ENCODE results near the gene NUDT21.
"Not testable (repeated sequence)": the region's sequence is repeated elsewhere in the genome, so short reads cannot be mapped to it uniquely, and the experiment has no call there.

The NUDT21 gene

DNA sequence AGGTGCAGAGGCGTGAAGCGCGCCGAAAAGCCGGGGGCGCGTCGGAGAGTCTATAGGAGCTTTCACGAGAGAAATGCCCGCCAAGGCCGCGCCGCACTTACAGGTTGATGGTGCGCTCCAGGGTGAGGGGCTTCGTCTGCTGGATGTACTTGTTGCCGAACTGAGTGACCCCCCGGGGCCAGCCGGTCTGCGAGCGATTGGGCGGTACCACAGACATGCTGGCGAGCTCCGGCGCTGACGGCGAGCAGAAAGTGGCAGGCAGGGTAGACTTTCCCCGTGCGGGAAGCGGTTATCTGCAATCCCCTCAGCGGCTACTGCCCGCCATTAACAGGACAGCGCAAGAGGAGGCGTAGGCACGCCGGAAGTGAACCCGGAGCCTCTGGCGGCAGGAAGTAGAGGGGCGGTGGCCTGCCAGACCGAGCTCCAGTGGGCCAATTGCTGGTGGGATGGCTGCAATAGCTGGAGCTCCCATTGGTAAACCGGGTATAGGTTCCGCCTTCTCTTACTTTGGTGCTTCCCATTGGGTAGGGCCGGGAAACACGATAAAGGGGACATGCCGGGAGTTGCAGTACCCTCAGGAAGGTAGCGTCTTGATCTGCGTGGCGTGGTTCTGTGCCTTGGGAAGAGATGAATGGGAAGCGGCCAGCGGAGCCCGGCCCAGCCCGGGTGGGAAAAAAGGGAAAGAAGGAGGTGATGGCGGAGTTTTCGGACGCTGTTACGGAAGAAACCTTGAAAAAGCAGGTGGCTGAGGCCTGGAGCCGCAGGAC lies at the start of gene NUDT21, which contains the start of gene OGFOD1:
TSS of gene NUDT21 (minus strand) at position 347 of the 767 bp plus-strand sequence. CDS start at position 217, 130 bp downstream.
TSS of gene OGFOD1 (plus strand) at position 569 of the 767 bp plus-strand sequence. CDS start at position 628, 59 bp downstream.
- Histone ChIP-seq H3K4me1 (ENCODE audit: insufficient read depth, low read length) (no peaks in the 10 kb centered on the region; the same call in 1 of the 2 replicates), H3K9me3 (ENCODE audit: control insufficient read depth, insufficient read depth, low read length) (no peaks in the 10 kb centered on the region), H3K36me3 (ENCODE audit: insufficient read depth, low read length) (peaks cover 17% of the 10 kb centered on the region), H3K9ac (ENCODE audit: low read depth, low read length) (peak within 1 kb of the TSS; percentile 82)

GRCh38 chr16:56493815-56494214 lies 42.7 kb upstream of the NUDT21 start:
- no peak overlapping the region for H3K9ac ChIP-seq (ENCODE audit: low read depth, low read length)
- H3K4me1 ChIP-seq (ENCODE audit: insufficient read depth, low read length), result no peaks in the 10 kb centered on the region
- peaks cover 5% of the 10 kb centered on the region for H3K36me3 ChIP-seq (ENCODE audit: insufficient read depth, low read length)
- H3K9me3 ChIP-seq (ENCODE audit: control insufficient read depth, insufficient read depth, low read length), result no peaks in the 10 kb centered on the region

- Histone ChIP-seq H3K4me1 (ENCODE audit: insufficient read depth, low read length) (no peaks in the 10 kb centered on the region), H3K36me3 (ENCODE audit: insufficient read depth, low read length) (0 out of 2 replicates have a peak, but pooled peaks cover 1% of the 10 kb centered on the region), H3K9me3 (ENCODE audit: control insufficient read depth, insufficient read depth, low read length) (no peaks in the 10 kb centered on the region), H3K9ac (ENCODE audit: low read depth, low read length) (no peak overlapping the region)
These were observed 42.0 kb upstream of the NUDT21 start for GRCh38 chr16:56493126-56493525.

DNA sequence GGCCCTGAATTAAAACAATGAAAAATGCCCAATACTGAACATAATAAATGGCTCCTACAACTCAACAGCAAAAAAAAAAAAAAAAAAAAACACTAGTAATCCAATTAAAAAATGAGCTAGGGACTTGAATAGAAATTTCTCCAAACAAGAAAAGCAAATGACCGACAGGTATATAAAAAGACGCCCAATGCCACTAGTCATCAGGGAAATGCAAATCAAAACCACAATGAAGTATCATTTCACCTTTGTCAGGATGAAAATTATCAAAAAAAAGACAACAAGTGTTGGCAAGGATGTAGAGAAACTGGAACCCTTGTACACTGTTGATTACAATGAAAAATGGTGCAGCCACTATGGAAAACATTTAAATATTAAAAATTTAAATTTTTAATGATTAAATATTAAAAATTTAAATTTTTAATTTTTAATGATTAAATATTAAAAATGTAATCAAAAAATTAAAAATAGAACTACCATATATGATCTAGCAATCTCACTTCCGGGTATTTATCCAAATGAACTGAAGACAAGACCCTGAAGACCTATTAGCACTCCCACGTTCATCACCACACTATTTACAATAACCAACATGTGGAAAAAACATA lies 40.6 kb upstream of the NUDT21 start:
- Histone ChIP-seq H3K36me3 (ENCODE audit: insufficient read depth, low read length) (no peaks in the 10 kb centered on the region), H3K9me3 (ENCODE audit: control insufficient read depth, insufficient read depth, low read length) (no peaks in the 10 kb centered on the region), H3K4me1 (ENCODE audit: insufficient read depth, low read length) (no peaks in the 10 kb centered on the region), H3K9ac (ENCODE audit: low read depth, low read length) (no peak overlapping the region)

DNA sequence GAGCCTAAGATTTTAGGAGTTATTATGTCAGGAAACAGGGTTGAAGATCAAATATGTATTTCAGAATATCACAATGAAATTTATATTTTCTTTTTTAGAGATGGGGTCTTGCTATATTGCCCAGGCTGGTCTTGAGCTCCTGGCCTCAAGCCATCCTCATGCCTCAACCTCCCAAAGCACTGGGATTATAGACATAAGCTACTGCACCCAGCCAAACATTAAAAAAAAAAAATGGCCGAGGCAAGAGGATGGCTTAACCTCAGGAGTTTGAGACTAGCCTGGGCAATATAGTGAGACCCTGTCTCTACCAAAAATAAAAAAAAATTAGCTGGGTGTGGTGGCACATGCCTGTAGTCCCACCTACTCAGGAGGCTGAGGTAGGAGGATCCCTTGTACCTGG lies 37.7 kb upstream of the NUDT21 start:
- not testable (repeated sequence) for H3K4me1 ChIP-seq (ENCODE audit: insufficient read depth, low read length); H3K9me3 ChIP-seq (ENCODE audit: control insufficient read depth, insufficient read depth, low read length); H3K9ac ChIP-seq (ENCODE audit: low read depth, low read length); H3K36me3 ChIP-seq (ENCODE audit: insufficient read depth, low read length)

DNA sequence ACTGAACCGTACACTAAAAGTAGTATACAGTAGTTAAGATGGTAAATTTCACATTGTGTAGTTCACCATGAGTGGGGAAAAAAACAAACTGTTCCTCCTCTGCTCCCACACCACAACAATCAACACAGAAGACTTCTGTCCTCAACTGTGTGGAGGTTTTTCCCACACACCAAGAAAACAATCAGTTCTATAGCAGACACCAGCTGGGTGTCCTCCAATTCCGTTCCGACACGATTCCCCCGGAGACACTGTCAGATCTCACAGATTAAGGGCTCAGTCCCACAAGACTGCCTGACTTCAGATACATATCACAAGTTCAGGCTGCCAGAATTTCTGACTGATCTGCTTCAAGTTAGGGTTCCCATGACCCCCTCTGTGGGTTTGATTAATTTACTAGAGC lies 36.9 kb upstream of the NUDT21 start:
- H3K9me3 ChIP-seq (ENCODE audit: control insufficient read depth, insufficient read depth, low read length), result no peaks in the 10 kb centered on the region
- no peak overlapping the region for H3K9ac ChIP-seq (ENCODE audit: low read depth, low read length)
- no peaks in the 10 kb centered on the region; the same call in 1 of the 2 replicates for H3K36me3 ChIP-seq (ENCODE audit: insufficient read depth, low read length)
- no peaks in the 10 kb centered on the region for H3K4me1 ChIP-seq (ENCODE audit: insufficient read depth, low read length)

GRCh38 chr16:56483394-56483793 lies 32.3 kb upstream of the NUDT21 start:
- no peaks in the 10 kb centered on the region for H3K4me1 ChIP-seq (ENCODE audit: insufficient read depth, low read length)
- no peak overlapping the region for H3K9ac ChIP-seq (ENCODE audit: low read depth, low read length)
- peaks cover 2% of the 10 kb centered on the region; the same call in 1 of the 2 replicates for H3K36me3 ChIP-seq (ENCODE audit: insufficient read depth, low read length)
- H3K9me3 ChIP-seq (ENCODE audit: control insufficient read depth, insufficient read depth, low read length), result no peaks in the 10 kb centered on the region

GRCh38 chr16:56482683-56483236 lies 31.6 kb upstream of the NUDT21 start:
- no peaks in the 10 kb centered on the region for H3K4me1 ChIP-seq (ENCODE audit: insufficient read depth, low read length)
- no peak overlapping the region for H3K9ac ChIP-seq (ENCODE audit: low read depth, low read length)
- H3K36me3 ChIP-seq (ENCODE audit: insufficient read depth, low read length), result peaks cover 2% of the 10 kb centered on the region; the same call in 1 of the 2 replicates
- no peaks in the 10 kb centered on the region for H3K9me3 ChIP-seq (ENCODE audit: control insufficient read depth, insufficient read depth, low read length)

- no peak overlapping the region for H3K9ac ChIP-seq (ENCODE audit: low read depth, low read length)
- no peaks in the 10 kb centered on the region for H3K9me3 ChIP-seq (ENCODE audit: control insufficient read depth, insufficient read depth, low read length)
- peaks cover 5% of the 10 kb centered on the region for H3K36me3 ChIP-seq (ENCODE audit: insufficient read depth, low read length)
- H3K4me1 ChIP-seq (ENCODE audit: insufficient read depth, low read length), result peaks cover 5% of the 10 kb centered on the region; the same call in 1 of the 2 replicates
These were observed 30.5 kb upstream of the NUDT21 start for GRCh38 chr16:56481468-56482122.

DNA sequence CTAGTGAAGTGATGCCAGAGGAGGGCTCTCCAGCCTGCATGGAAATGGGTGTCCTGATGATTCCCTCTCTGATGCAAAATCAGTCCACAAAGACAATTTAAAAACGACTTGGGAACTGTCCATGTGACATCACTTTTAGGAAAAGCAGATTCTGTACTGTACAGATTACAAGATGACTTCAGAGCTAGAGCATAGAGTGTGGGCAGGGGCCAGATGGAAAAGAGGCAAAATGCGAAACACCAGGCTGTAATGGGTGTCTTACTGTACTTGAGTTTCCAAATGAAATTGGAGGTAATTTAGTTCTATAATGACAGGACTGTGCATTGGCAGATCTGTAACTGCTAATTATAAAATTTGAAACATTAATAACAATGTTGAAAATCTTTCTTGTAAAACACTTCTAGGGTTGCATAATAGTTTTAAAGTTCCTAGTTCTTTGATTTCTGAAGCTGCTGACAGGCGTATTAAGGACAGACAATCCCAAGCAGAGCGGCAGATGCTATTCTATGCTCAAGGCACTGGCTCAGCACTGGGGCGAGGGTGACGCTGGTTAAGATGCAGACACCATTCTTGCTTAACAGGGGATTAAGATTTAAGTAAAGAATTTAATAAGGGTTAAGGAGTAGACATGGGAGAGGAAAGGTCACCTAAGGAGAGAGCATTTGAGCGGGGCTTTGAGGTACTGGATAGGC lies 29.8 kb upstream of the NUDT21 start:
- Histone ChIP-seq H3K9me3 (ENCODE audit: control insufficient read depth, insufficient read depth, low read length) (no peaks in the 10 kb centered on the region), H3K4me1 (ENCODE audit: insufficient read depth, low read length) (peaks cover 5% of the 10 kb centered on the region; the same call in 1 of the 2 replicates), H3K9ac (ENCODE audit: low read depth, low read length) (no peak overlapping the region), H3K36me3 (ENCODE audit: insufficient read depth, low read length) (peaks cover 12% of the 10 kb centered on the region)

- Histone ChIP-seq H3K36me3 (ENCODE audit: insufficient read depth, low read length) (peaks cover 15% of the 10 kb centered on the region), H3K4me1 (ENCODE audit: insufficient read depth, low read length) (peaks cover 10% of the 10 kb centered on the region), H3K9ac (ENCODE audit: low read depth, low read length) (no peak overlapping the region), H3K9me3 (ENCODE audit: control insufficient read depth, insufficient read depth, low read length) (no peaks in the 10 kb centered on the region)
These were observed 28.3 kb upstream of the NUDT21 start for GRCh38 chr16:56479469-56479868.

GRCh38 chr16:56478281-56479049 lies 27.3 kb upstream of the NUDT21 start:
- Histone ChIP-seq H3K36me3 (ENCODE audit: insufficient read depth, low read length) (peaks cover 15% of the 10 kb centered on the region), H3K4me1 (ENCODE audit: insufficient read depth, low read length) (peaks cover 10% of the 10 kb centered on the region), H3K9me3 (ENCODE audit: control insufficient read depth, insufficient read depth, low read length) (no peaks in the 10 kb centered on the region), H3K9ac (ENCODE audit: low read depth, low read length) (no peak overlapping the region)

DNA sequence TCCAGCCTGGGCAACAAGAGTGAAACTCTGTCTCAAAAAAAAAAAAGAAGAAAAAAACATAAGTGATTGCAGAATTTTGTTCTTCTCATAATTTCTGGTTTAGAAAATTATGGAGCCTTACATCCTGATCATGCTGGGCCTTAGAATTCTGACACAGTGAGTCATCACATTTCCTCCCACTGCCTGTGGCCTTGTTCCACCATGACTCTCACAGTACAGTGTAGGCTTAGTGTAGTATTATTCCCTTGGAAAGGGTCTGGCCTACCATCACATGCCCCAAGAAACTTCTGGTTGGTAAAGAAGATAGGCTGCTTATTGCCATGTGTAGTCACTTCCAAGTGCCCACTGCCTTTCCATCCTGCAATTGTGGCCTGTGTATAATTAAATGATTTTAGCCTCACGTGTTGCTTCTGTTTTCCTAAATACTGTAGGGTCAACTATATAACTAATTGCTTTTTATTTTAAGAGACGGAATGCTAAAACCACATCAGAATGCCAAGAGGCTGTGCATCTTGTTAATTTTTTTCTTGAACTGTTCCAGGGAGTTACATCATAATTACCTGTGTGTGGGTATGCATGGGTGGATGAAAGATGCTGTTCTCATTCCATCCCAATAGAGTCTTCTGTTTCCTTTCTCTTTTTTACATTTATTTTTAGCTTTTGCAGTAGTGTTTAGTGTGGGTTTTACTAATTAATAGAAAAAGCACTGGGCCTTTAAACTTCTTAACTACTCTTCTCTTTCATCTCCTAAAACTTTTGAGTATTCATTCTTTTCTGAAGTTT lies 26.2 kb upstream of the NUDT21 start:
- Histone ChIP-seq H3K9me3 (ENCODE audit: control insufficient read depth, insufficient read depth, low read length) (no peaks in the 10 kb centered on the region), H3K4me1 (ENCODE audit: insufficient read depth, low read length) (peaks cover 10% of the 10 kb centered on the region), H3K9ac (ENCODE audit: low read depth, low read length) (no peak overlapping the region), H3K36me3 (ENCODE audit: insufficient read depth, low read length) (peaks cover 19% of the 10 kb centered on the region)
